ENCODE results near the gene PPP1R27.
A peak's percentile ranks its signal among the peaks of the same experiment; 100 is the strongest.

The PPP1R27 gene, protein sequence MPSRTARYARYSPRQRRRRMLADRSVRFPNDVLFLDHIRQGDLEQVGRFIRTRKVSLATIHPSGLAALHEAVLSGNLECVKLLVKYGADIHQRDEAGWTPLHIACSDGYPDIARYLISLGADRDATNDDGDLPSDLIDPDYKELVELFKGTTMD

DNA sequence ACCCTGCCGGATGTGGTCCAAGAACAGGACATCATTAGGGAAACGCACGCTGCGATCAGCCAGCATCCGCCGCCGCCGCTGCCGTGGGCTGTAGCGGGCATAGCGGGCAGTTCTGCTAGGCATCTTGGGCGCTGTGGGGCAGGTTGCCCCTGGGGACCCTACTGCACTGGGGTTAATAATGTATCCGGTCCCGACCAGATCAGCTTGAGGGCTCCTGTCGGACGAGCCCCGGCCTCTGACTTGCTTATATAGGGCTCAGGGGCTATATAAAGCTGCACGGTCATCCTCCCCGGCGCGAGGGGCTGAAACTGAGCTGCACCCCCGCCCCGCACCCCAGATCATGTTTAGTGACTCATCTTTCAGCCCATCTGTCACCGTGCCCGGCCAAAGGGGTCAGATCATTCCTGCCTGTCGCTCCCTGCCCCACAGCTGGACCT, at the start of gene PPP1R27:
PPP1R27 (minus strand) TSS at position 220 of the 437 bp plus-strand sequence; CDS start at position 123, 97 bp downstream.
- no peak for DNase-seq

DNA sequence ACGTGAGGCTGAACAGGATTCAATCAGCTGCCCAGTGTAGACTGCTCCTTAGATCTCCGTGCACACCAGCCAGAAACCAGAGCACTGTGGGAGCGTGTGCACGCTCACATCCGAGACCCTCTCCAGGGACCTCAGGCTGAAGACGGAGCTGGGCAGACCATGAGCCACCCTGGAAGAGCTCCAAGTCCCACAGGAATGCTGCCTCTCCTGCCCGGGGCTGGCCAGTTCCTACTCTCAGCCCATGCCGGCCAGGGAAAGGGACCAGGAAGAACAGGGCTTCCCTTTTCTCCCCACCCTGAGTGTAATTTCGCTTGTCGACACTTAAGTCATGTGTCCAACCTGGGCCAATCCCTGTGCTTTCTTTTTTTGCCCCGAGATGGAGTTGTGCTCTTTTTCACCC, 49.7 kb upstream of the PPP1R27 start:
- no peak for DNase-seq

DNA sequence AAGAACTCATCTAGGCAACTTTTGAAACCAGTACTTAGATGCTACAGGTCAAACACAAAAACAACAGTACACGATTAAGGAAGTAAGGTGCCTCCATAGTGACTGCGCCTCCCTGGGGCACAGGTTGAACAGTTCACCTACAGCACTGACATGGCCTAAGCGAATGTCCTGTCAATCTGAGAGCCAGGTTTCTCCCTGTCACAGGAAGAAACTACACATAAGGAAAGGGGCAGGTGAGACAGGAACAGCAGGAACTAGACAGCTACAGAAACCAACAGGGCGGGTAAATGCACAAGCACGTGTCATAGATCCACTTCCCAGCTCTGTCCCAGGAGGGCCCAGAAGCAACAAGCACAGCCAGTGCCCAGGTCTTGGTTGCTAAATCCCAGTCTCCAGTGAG, 44.3 kb upstream of the PPP1R27 start:
- no peak for DNase-seq

DNA sequence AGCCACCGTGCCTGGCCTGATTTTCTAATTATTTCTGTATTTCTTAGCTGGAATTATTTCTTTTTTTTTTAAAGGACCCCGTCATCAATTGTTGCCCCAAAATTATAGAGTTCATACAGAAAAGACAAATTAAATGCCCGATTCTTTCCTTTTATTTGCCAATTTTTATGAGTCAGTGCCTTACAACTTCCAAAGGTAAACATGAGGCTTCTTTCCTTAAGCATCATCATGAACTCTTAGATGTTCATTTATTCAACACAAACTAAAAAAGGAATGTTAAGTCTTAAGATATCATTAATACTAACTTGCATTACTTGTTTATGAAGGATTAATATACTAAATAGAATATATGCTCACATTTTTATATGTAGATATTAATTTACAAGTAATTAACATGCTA, 43.4 kb upstream of the PPP1R27 start:
- DNase-seq: no peak

DNA sequence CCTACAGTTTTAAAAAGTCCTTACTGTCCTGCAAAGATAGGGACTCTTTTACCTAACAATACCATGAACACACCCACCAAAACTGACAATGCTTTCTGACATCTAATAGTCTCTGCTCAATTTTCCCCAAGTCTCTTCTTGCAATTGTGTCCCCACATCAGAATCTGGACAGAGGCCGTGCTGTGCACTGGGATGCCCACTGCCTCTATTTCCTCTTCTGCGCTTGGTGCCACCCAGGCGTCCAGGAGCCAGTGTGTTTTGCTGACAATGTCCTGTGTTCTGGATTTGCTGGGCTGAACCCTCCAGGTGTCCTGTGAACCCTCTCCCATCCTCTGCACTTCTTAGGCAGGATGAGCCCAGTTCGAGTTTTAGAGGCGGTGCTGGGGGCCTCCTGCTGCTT, 42.7 kb upstream of the PPP1R27 start:
- no peak for DNase-seq

DNA sequence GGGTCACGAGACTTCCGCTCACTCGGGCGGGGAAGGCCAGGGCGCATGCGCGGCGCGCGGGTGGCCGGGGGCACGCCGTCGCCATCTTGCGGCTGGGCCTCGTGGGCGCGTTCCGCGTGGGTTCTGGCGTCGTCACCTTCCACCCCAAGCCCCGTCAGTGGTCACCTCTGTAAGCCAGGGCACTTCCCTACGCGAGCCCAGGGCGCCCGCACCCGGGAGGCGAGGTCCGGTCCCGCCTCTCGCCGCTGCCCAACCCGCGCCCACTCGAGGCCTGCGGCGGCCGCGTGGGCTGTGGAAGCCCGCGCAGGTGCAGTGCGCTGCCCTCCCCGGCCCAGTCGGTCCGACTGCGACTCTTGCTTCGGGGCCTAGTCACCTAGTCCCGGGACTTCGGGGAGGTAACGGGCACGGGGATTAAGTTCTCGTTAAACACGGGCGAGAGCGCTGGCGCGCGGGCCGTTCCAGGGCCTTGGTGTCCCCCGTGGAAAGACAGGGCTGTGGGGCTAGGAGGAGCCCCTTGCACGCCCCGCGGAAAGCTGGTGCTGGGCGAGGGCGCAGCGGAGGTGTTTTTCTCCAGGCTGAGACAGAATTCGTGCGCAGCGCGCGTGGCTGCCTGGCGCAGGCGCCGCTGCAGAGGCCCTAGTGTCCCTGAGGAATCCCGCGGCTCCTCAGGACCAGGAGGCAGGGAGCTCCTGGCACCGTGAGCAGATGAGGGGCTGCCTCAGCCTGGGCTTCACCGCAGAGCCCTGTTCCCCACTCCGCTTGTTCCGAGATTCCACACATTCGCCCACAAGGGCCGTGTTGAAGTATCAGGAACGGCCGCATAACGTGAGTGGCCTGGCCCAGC, 36.8 kb upstream of the PPP1R27 start:
- peak; percentile 95 for DNase-seq

DNA sequence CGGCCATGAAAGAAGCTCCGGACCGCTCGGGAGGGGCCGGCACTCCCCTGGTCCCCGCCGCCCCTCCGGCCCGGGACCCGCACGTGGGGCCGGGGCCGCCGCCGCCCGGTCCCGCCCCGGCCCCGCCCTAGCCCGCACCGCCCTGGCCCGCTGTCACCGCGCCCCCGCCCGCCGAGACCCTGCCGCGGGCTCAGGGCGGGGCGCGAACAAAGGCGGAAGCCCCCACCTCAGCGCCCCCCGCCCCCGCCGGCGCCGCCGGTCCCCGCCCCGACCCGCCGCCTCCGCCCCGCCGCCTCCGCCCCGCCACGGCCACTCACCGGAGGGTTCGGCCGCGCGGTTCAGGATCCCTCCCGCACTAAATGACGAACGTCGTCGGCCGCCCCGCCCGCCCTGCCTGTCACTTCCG, 36.1 kb upstream of the PPP1R27 start, which contains the start of gene ARHGDIA:
ARHGDIA (minus strand) TSS at position 357 of the 406 bp plus-strand sequence. CDS start 1,407 bp downstream, outside the sequence.
- no peak for DNase-seq

DNA sequence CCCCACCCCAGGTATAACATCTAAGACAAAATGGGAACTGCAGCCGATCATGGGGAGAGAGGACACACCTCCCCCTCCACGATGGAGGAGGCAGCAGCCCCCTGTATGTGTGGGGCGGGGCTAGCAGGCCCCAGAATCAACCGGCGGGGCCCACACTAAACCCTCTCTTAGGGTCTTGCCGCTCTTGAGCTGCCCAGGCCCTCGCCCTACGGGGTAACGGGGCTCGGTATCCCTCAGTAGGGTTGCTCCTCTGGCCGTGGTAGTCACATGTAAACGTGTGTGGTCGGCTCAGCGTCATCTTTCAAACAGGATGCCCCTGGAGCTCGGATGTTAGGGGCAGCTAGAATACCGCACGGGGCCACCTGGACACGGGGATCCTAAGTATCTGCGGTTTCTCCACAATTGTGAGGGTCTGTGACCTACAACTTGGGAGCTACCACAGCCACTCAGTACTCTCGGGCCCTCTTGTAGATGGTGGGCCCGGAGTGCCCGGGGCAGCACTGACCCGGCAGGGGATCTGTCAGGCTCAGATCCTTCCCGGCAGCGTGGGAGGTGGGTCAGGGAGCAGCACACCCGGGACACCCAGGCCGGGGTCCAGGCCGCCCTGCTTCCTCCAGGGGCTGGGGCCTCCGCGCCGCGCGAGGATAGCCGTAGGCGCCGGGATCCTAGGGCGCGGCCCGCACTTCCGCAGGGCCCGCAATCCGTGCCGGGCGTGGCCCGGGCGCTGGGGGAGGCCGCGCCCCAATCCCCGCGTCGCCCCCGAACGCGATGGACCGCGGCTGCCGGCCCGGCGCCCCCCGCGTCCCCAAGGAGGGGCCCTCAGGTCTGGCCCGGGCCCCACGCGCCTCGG, 35.5 kb upstream of the PPP1R27 start:
- DNase-seq: peak; percentile 16

DNA sequence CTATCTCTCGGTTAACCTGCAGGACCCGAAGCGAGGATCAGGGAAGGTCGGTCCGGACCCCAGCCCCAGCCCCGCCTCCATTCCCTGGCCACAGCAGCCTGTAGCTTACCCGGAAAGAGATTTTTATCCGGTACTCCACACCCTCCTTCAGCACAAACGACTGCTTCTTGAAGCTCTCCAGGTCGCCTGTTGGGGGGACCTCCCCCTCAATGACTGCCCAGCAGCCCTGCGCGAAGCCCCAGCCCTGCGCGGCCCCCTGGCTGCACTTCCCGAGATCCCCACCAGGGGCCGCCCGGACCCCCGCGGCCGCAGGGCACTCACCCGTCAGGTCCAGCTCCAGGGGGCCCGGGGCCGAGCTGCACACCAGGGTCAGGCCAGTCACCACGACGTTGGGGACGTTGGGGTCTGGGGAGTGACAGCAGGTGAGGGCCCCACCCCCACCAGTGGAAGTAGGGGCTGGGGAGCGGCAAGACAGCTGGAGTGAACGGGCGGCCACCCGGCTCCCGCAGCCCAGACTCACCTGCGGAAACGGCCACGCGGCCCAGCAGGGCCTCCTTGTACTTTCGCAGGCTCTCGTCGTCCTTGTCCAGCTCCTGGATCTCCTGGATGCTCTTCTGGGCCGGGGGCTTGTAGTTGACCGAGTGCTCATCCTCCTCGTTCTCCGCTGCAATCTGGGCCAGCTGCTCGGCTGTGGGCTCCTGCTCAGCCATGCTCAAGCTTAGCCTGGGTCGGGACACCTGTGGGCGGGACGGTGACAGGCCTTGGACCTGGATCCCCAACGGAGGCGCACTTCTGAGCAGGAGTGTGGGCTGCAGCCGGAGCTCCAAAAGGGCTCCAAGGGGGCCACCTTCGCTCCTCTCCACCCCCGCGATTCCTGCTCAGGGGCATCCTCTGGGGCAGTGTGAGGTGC, 34.6 kb upstream of the PPP1R27 start:
- DNase-seq: peak; percentile 28

DNA sequence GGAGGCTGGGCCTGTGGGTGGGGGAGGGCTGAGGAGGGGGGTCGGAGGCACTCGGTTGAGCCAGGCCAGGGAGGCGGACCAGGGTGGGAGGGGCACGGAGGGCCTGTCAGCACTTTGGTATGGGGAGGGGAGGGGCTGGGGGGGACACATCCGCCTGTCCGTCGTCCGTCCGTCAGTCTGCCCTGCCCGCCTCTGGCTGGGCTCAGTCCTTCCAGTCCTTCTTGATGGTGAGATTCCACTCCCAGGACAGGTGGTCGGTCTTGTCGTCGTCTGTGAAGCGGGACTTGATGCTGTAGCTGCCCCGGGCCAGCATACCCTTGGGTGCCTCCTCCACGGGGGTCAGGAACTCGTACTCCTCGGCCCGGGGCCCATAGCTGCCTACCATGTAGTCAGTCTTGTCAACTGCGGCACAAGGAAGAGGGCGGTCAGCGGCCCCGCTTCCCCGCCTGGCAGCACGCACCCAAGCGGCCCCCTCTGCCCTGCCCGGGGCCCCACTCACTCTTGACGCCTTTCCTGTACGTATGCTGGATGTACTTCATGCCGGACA, 33.9 kb upstream of the PPP1R27 start:
- DNase-seq: no peak

DNA sequence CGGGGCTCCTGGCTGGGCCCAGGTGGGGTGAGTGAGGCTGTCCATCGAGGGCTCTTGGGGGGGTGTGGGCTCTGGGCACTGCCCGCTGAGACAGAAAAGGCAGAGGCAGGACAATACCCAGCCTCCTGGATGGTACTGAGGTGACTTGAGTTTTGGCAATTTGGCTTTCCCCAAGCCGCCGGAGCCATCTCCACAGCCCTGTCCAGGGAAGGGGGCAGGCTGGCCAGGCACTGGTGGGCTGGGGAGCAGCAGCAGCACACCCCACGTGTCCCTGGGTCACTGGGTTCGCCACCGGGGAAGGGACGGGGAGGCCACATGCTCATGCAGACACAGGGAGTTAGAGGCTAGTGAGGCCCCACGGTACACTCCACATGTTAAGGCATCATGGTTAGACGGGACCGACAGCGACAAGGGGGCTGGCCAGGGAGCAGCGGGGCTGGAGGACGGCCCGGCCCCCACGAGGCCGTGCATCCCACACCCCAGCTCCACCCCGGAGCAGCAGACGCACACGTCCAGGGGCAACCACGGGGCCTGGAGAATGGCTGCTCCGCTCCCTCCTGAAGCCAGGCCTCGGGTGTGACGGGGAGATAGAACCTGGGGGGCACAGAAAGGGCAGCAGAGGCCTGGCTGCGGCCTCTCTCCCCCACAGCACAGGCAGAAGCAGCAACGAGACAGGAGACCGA, 33.3 kb upstream of the PPP1R27 start:
- no peak for DNase-seq

DNA sequence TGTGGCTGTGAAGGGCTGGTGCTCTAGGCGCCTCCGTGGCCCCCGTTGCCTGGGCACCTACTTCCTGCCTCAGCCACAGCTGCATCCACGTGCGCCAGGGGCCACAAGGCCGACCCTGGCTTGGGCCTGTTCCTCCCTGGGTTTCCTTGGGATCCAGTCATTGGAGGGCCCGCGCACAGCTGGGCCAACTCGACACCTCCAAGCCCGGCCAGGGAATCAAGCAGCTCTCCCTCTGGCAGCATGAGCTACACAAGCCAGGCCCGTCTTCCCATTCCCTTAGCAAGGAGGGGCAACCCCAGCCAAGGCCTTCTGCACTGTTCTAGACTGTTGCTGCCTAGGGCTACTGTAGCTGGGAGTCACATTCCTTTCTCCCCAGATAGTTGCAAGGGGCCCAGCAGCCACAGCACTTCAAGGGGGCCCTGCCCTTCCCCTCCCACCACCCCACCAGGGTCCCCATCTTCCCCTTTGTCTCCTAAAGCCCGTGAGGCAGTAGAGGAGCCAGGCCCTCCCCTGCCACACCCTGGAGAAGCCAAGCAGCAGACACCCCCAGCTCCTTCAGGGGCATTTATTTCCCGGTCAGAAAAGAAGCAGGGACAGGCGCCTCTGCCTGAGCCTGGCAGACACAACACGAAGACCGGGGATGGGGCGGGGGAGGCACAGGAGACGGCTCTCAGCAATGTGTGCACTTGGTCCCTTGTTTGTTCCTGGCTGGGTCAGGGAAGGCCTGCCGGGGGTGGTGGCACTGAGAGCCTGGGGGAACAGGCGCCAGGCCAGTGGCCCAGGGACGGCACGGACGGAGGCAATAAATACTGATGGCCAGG, 32.5 kb upstream of the PPP1R27 start:
- DNase-seq: peak; percentile 14

DNA sequence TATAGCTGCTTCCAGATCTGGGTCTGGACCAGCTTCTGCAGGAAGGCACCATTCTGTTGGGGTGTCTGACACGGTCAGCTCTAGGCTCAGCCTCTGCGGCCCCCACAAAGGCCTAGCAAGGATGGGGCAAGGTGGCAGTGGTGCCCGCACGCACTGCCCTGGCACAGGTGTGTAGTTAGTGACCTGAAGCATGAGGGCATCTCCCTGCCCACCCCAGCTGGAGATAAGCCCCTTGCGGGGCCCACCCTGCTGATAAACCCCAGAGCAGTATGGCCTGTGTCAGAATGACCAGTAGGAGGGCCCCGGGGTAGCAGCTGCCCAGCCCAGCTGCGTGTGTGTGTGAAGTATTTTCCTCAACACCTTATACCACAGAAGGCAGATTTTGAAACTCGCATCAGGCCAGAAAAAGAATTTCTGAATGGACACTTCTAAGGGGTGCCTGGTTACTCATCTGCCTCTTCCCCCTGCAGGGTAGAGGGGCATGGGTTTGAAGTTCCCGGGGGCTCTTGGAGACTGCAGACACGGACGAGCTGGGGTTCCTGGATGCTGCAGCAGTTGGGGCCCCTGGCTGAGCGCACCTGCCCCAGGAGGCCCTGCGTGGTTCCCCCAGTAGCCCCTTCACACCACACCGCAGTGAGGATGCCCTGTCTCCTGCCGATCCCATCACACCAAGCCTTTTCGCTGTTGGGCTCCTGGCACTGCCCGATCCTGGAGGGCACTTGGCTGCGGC, 31.8 kb upstream of the PPP1R27 start:
- no peak for DNase-seq

DNA sequence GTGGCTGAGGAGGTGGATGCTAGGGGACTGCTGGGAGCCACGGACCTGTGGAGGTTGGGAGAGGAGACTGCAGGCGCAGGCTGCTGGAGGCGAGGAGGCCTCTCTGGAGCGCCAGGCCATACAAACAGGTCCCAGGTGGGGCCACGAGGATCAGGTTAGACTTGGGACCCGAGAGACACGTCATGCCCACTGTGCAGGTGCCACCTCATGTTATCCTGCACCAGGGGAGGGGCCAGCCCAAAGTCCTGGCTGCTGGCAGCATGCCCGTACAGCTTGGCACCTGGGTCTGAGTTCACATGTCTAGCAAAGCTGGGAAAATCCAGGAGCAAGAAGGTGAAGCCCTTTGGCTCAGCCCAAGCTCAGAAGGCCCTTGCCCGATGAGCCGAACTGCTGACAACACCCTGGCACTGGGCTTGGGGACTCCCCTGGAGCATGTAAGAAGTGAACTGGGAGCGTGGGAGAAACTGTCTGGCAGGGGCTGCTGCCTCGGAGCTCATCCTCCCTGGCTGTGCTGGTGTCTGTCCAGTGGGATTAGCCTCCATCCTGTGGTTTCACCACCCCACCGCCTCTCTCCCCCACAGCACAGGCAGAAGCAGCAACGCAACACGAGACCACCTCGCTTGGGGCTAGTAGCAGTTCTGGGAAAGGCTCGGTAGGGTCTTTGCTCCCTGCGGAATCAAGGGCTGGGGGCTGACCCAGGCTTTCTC, 31.0 kb upstream of the PPP1R27 start:
- peak; percentile 22 for DNase-seq

DNA sequence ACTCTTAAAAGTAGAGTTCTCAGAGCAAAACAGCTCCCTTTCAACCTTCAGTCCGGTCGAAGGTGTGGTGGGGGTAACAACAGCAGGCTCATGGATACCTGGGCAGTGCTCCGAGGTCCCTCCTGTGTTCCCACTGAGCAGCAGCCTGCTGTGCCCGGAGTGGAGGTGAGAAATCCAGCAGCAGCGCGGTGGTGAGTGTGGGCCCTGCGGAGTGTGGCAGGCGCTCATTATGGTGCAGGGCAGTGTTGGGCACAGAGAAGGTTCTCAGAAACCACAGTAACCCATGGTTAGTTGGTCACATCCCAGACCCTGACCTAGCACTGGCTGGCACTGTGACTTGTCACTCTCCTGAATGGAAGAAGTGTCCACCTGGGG, 30.5 kb upstream of the PPP1R27 start:
- no peak for DNase-seq

DNA sequence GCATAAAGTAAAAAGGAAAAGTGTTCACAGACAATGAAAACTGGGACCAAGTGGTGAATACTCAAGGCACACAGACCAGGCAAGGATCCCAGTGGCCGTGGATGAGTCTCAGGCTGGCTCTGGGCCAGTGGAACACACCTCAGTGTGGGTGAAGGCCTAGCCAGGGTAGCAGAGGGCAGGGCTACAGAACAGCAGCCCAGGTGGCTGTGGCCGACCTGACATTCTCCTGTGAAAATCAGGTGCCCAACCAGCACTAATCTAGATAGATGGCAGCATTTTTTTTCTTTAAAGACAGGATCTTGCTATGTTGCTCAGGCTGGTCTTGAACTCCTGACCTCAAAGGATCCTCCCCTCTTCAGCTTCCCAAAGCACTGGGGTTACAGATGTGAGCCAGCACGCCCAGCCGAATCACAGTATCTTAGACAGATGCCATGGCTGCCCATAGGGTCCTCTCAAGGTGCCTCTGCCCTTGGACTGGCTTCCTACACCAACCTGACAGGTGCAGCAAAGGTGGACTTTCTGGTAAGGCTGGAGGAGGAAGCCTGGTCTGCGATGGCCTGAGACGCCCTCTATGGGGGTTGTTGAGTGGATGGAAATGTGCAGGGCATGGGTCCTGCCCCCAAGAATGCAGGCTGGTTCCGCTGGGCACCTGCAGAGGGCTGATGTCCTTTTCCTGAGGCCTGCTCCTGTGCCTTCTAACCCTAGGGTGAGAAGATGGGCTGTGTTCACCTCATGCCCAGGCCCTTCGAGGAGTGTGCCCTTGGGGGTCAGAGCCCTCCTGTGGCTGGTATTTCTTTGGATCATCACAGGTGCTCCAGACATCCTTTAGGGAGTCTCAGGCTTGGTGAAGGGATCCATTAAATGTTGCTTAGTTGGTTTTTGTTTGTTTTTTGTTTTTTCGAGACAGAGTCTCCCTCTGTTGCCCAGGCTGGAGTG, 29.3 kb upstream of the PPP1R27 start:
- no peak for DNase-seq

DNA sequence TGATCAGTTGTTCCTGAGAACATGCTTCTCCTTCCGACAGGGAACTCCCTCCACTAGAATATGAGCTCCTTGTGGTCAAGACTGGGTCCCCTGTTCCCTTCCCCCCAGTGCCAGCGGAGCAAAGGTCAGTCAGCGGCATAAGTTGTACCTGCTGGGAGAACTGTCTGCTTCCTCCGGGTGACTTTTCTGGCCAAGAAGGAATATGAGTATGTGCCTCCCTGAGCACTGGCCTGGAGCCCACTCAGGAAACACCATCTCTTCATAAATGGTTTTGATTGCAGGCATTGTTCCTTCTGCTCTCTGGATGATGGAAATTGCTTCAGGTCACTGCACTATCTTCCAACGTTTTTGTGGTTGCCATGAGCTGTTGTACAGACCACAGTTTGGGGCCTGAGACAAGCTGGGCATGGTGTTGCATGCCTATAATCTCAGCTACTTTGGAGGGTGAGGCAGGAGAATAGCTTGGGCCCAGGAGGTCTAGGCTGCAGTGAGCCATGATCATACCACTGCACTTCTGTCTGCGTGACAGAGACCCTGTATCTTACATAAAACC, 28.3 kb upstream of the PPP1R27 start:
- DNase-seq: no peak

All from activated CD4-positive, alpha-beta T cell treated with anti-CD3 and anti-CD28 coated beads for 1 hour (primary cell).